ENCODE measurements around the gene ASCC3. TPM values are rescaled to one million over a fixed set of nuclear protein-coding genes. Genes with fewer than 3 reads are reported as not detected.

The ASCC3 gene
- polyA plus RNA-seq, 3 donors from 2014 or later = 9.3 to 30.9 (median 17.7) TPM

GRCh38 chr6:100517633-100518032 lies 363.5 kb downstream of the ASCC3 start:
- Mint-ChIP-seq H3K27ac (no peak overlapping the region), H3K36me3 (peaks cover 15 to 21% (median 15%) of the 10 kb centered on the region in 3 donors), H3K4me3 (no peak overlapping the region), H3K4me1 (no peaks in the 10 kb centered on the region), H3K9me3 (no peaks in the 10 kb centered on the region), H3K27me3 (ENCODE audit: low read depth in 3 of 3) (peaks cover 0 to 1% (median 0%) of the 10 kb centered on the region in 3 donors)
- DNase-seq = no peak

DNA sequence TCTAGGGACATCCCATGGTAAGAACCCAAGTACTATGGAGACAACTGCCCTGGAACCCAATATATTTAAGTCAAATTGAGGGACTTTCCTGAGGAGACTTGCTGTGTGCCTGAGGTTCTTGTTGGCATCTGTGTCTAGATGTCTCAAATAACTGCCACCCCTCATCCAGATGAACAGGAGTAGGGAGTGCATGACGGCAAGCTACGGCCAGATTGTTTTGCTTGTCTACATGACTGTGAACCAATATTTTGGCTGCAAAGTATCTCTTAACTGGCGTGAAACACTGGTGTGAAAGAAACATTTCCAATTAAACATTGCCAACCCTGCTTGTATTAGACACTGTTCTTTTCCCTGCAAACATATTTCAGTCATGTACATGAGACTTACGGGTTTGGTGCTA lies 364.0 kb downstream of the ASCC3 start:
- peaks cover 0 to 1% (median 0%) of the 10 kb centered on the region in 3 donors for H3K27me3 Mint-ChIP-seq (ENCODE audit: low read depth in 3 of 3)
- H3K9me3 Mint-ChIP-seq = no peaks in the 10 kb centered on the region
- peaks cover 18 to 23% (median 19%) of the 10 kb centered on the region in 3 donors for H3K36me3 Mint-ChIP-seq
- no peak for DNase-seq
- H3K4me1 Mint-ChIP-seq = no peaks in the 10 kb centered on the region
- H3K27ac Mint-ChIP-seq = no peak overlapping the region
- no peak overlapping the region for H3K4me3 Mint-ChIP-seq

DNA sequence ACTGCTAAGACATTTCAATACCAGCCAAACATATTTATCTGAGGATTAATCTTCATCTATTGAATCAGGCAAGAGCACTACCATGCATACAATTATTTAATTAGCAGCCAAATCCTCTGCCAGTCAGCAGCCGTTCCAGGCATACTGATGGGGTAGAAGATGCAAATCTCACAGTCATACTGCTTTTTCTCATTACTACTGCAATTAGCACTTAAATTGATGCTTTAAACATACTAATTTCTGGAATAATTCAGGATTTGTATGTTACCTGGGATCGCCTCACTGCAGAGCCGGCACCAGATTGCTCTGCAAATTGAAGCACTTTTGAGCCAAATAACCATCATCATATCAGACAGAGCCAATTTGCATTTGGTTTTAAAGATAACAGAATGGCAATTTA lies 366.5 kb downstream of the ASCC3 start:
- Mint-ChIP-seq H3K27me3 (ENCODE audit: low read depth in 3 of 3) (peaks cover 0 to 1% (median 0%) of the 10 kb centered on the region in 3 donors), H3K27ac (no peak overlapping the region), H3K4me3 (no peak overlapping the region), H3K9me3 (no peaks in the 10 kb centered on the region), H3K4me1 (no peaks in the 10 kb centered on the region), H3K36me3 (peaks cover 33 to 40% (median 35%) of the 10 kb centered on the region in 3 donors)
- no peak for DNase-seq

- no peak overlapping the region for H3K4me3 Mint-ChIP-seq
These were observed 368.8 kb downstream of the ASCC3 start for GRCh38 chr6:100512203-100512862.

GRCh38 chr6:100509101-100509500 lies 372.0 kb downstream of the ASCC3 start:
- no peaks in the 10 kb centered on the region for H3K9me3 Mint-ChIP-seq
- no peak overlapping the region for H3K4me3 Mint-ChIP-seq
- H3K4me1 Mint-ChIP-seq = no peaks in the 10 kb centered on the region
- no peak for DNase-seq
- H3K27ac Mint-ChIP-seq = no peak overlapping the region
- H3K36me3 Mint-ChIP-seq = peaks cover 35 to 42% (median 39%) of the 10 kb centered on the region in 3 donors
- H3K27me3 Mint-ChIP-seq (ENCODE audit: low read depth in 3 of 3) = no peaks in the 10 kb centered on the region

More at GRCh38 chr6:100512203-100512862, 368.8 kb downstream of the ASCC3 start:
- Mint-ChIP-seq H3K36me3 (peaks cover 45 to 51% (median 49%) of the 10 kb centered on the region in 3 donors), H3K27ac (no peak overlapping the region), H3K27me3 (ENCODE audit: low read depth in 3 of 3) (peaks cover 0 to 1% (median 0%) of the 10 kb centered on the region in 3 donors), H3K4me1 (no peaks in the 10 kb centered on the region), H3K9me3 (no peaks in the 10 kb centered on the region)
- no peak for DNase-seq

GRCh38 chr6:100506651-100507050 lies 374.5 kb downstream of the ASCC3 start:
- Mint-ChIP-seq H3K4me1 (no peaks in the 10 kb centered on the region), H3K9me3 (no peaks in the 10 kb centered on the region), H3K27ac (no peak overlapping the region), H3K4me3 (no peak overlapping the region), H3K36me3 (peaks cover 23 to 28% (median 25%) of the 10 kb centered on the region in 3 donors), H3K27me3 (ENCODE audit: low read depth in 3 of 3) (no peaks in the 10 kb centered on the region)
- DNase-seq = no peak

GRCh38 chr6:100504786-100505737 lies 376.1 kb downstream of the ASCC3 start:
- Mint-ChIP-seq H3K4me1 (no peaks in the 10 kb centered on the region), H3K27me3 (ENCODE audit: low read depth in 3 of 3) (no peaks in the 10 kb centered on the region), H3K9me3 (peaks cover 0 to 6% (median under 1%) of the 10 kb centered on the region in 6 donors), H3K27ac (no peak overlapping the region), H3K4me3 (no peak overlapping the region), H3K36me3 (peaks cover 14 to 20% (median 15%) of the 10 kb centered on the region in 3 donors)
- no peak for DNase-seq

GRCh38 chr6:100503043-100503705 lies 378.0 kb downstream of the ASCC3 start:
- peaks cover 0 to 7% (median 0%) of the 10 kb centered on the region in 3 donors for H3K27me3 Mint-ChIP-seq (ENCODE audit: low read depth in 3 of 3)
- DNase-seq = no peak
- H3K4me1 Mint-ChIP-seq = no peaks in the 10 kb centered on the region
- H3K4me3 Mint-ChIP-seq = no peak overlapping the region
- H3K9me3 Mint-ChIP-seq = peaks cover 3 to 25% (median 7%) of the 10 kb centered on the region in 6 donors
- H3K36me3 Mint-ChIP-seq = peaks cover 0 to 10% (median 6%) of the 10 kb centered on the region in 3 donors
- H3K27ac Mint-ChIP-seq = no peak overlapping the region

- Mint-ChIP-seq H3K27me3 (ENCODE audit: low read depth in 3 of 3) (peaks cover 7 to 20% (median 16%) of the 10 kb centered on the region in 3 donors), H3K4me1 (no peaks in the 10 kb centered on the region), H3K27ac (no peak overlapping the region), H3K9me3 (peaks cover 0 to 19% (median 7%) of the 10 kb centered on the region in 6 donors), H3K36me3 (peaks cover 0 to 3% (median 0%) of the 10 kb centered on the region in 3 donors), H3K4me3 (no peak overlapping the region)
- no peak for DNase-seq
These were observed 387.8 kb downstream of the ASCC3 start for GRCh38 chr6:100493206-100493888.

DNA sequence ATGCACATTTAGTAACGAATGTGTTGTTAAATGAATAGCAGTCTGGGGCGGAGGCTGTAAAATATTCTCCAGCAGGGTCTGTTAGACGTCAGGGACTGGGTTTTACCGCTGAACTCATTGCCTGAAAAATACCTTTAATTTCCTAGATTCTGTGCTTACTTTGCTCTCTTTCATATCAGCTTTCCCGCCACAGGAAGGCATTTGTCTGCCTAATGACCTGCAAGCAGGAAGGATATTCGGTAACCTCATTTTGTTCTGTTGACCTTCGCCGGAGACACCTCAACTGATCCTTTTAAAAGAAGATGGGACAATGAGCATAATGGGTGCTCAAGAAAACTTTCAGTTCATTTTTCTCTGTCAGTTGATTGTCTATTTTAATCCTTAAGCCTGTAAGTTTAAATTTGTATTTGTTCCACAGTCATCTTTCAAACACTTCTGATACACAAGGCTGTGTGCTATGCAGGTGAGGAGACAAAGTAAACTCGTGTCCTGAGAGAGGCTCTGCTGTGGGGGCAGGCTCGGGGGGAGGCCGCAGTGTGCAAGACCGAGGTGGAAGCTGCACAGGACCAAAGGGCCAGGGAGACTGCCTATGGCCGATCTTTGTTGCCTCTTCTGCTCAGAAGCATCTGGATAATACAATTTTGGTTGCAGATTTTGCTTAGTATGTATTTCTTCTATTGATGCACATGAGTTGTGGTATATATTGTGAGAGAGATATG lies 389.0 kb downstream of the ASCC3 start:
- H3K27ac Mint-ChIP-seq = no peak overlapping the region
- H3K27me3 Mint-ChIP-seq (ENCODE audit: low read depth in 3 of 3) = peaks cover 7 to 16% (median 15%) of the 10 kb centered on the region in 3 donors
- H3K4me3 Mint-ChIP-seq = no peak overlapping the region

DNA sequence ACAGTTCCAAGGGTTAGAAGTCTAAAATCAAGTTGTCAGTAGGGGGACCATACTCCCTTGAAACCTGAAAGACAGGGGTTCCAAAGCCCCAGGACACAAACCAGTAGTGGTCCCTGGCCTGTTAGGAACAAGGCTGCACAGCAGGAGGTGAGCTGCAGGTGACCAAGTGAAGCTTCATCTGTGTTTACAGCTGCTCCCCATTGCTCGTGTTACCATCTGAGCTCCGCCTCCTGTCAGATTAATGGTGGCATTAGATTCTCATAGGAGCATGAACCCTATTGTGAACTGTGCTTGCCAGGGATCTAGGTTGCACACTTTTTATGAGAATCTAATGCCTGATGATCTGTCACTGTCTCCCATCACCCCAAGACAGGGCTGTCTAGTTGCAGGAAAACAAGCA lies 391.1 kb downstream of the ASCC3 start:
- no peak overlapping the region for H3K27ac Mint-ChIP-seq
- H3K36me3 Mint-ChIP-seq = no peaks in the 10 kb centered on the region
- H3K4me1 Mint-ChIP-seq = no peaks in the 10 kb centered on the region
- peaks cover 0 to 2% (median 0%) of the 10 kb centered on the region in 6 donors for H3K9me3 Mint-ChIP-seq
- no peak for DNase-seq
- H3K4me3 Mint-ChIP-seq = no peak overlapping the region
- H3K27me3 Mint-ChIP-seq (ENCODE audit: low read depth in 3 of 3) = peaks cover 5 to 13% (median 13%) of the 10 kb centered on the region in 3 donors

More for the DNA sequence above, 389.0 kb downstream of the ASCC3 start:
- Mint-ChIP-seq H3K4me1 (no peaks in the 10 kb centered on the region), H3K36me3 (no peaks in the 10 kb centered on the region), H3K9me3 (peaks cover 0 to 12% (median 4%) of the 10 kb centered on the region in 6 donors)
- DNase-seq = no peak

GRCh38 chr6:100488244-100488643 lies 392.9 kb downstream of the ASCC3 start:
- no peaks in the 10 kb centered on the region for H3K36me3 Mint-ChIP-seq
- H3K27ac Mint-ChIP-seq = no peak overlapping the region
- H3K4me3 Mint-ChIP-seq = no peak overlapping the region
- peaks cover 0 to 2% (median 0%) of the 10 kb centered on the region in 6 donors for H3K9me3 Mint-ChIP-seq
- H3K4me1 Mint-ChIP-seq = no peaks in the 10 kb centered on the region
- H3K27me3 Mint-ChIP-seq (ENCODE audit: low read depth in 3 of 3) = peaks cover 5 to 16% (median 15%) of the 10 kb centered on the region in 3 donors
- no peak for DNase-seq
